K562 (cell line): Measurements from ENCODE around the gene KCNN3. TPM values are rescaled to one million over a fixed set of nuclear protein-coding genes. Genes with fewer than 3 reads are reported as not detected.

Source experiments
- ATAC-seq: fragments of 200-7000 bp; cut with Tn5 transposase; 3 replicates; pipeline ENCODE4 v1.9.1; 2020; ENCODE audit warnings: moderate library complexity
- BruUV-seq: library from RNA; stranded (reverse); fragments of 400-500 nt; replicated peaks from 2 replicates; lab custom pipeline; 2021; lab: Mats Ljungman, UMichigan
- CTCF ChIA-PET: fragments of 300-600 bp; formaldehyde crosslinking; extraction: SDS; loops from one replicate; lab custom pipeline; 2021; ENCODE audit warnings: low intra/inter-chr PET ratio; lab: Yijun Ruan, JAX
- POLR2A ChIA-PET: fragments of 300-600, 350-650 bp; sonication (Branson Sonifier 250); formaldehyde crosslinking; extraction: SDS; loops from one replicate; lab custom pipeline; 2021; ENCODE audit warnings: antibody characterized with exemption, inconsistent platforms; lab: Yijun Ruan, JAX
- DNase-seq, 4 experiments: peaks; one replicate each; pipeline versions ENCODE4 v3.0.0 to v3.0.0-alpha.2; 2011 to 2018; ENCODE audit warnings: low spot score in 3 of 4, mixed read lengths in 3 of 4; ENCODE audit errors: extremely low read depth in 1 of 4
- FAIRE-seq: peaks from 2 replicates; lab custom pipeline; 2011; peaks lifted over from hg19 to GRCh38; lab: Jason Lieb, UNC
- H2AFZ ChIP-seq: 2 replicates; pipeline ENCODE4 v1.6.0; 2011; ENCODE audit warnings: low read depth, low read length, control low read depth, inconsistent platforms
- H3K27ac ChIP-seq: fragments of 200-600 bp; 3 replicates; pipeline ENCODE4 v1.8.0; 2011; ENCODE audit warnings: low read depth, mild to moderate bottlenecking, control low read depth, inconsistent platforms, low read length, moderate library complexity, mixed read lengths; ENCODE audit errors: extremely low read depth
- H3K27me3 ChIP-seq, 2 experiments: fragments of 300-600 bp in 1 of 2; 2 replicates in 1 of 2; 3 replicates in 1 of 2; pipeline versions ENCODE4 v1.6.0 to v1.8.0; 2011; ENCODE audit warnings: inconsistent platforms in 2 of 2, low read length in 2 of 2, mild to moderate bottlenecking in 1 of 2, mixed read lengths in 1 of 2, moderate library complexity in 1 of 2; ENCODE audit not compliant: control insufficient read depth in 2 of 2, insufficient read depth in 2 of 2
- H3K36me3 ChIP-seq: fragments of 300-600 bp; 3 replicates; pipeline ENCODE4 v1.8.0; 2011; ENCODE audit warnings: mild to moderate bottlenecking, low read length, inconsistent platforms; ENCODE audit not compliant: control insufficient read depth, insufficient read depth
- H3K4me1 ChIP-seq, 2 experiments: fragments of 200-600 bp in 1 of 2; replicated peaks in 1 of 2; 2 replicates in 1 of 2; 3 replicates in 1 of 2; pipeline versions ENCODE4 v1.5.1 to v1.8.0; 2011; ENCODE audit warnings: inconsistent platforms in 2 of 2, low read length in 2 of 2, mild to moderate bottlenecking in 1 of 2, mixed read lengths in 1 of 2, moderate library complexity in 1 of 2; ENCODE audit not compliant: control insufficient read depth in 2 of 2, insufficient read depth in 2 of 2
- H3K4me2 ChIP-seq: 2 replicates; pipeline ENCODE4 v1.6.1; 2011; ENCODE audit warnings: low read length, control low read depth, inconsistent platforms, mixed read lengths; ENCODE audit not compliant: insufficient read depth
- H3K4me3 ChIP-seq: fragments of 200-600 bp; sonication (generic), shearing (Covaris generic); 2 replicates; pipeline ENCODE4 v1.5.1; 2016; ENCODE audit warnings: control low read depth, inconsistent platforms
- H3K79me2 ChIP-seq: fragments of 200-600 bp; 3 replicates; pipeline ENCODE4 v1.8.0; 2011; ENCODE audit warnings: low read length, inconsistent platforms; ENCODE audit not compliant: control insufficient read depth, insufficient read depth
- H3K9ac ChIP-seq, 2 experiments: 2 replicates each; pipeline versions ENCODE4 v1.6.0 to v1.6.1; 2011; ENCODE audit warnings: low read depth in 2 of 2, low read length in 2 of 2, control low read depth in 1 of 2, inconsistent platforms in 1 of 2, mild to moderate bottlenecking in 1 of 2, mixed read lengths in 1 of 2; ENCODE audit not compliant: insufficient read depth in 1 of 2
- H3K9me1 ChIP-seq: one replicate; pipeline ENCODE4 v1.6.0; 2011; ENCODE audit warnings: inconsistent platforms, mild to moderate bottlenecking, low read length, moderate library complexity; ENCODE audit not compliant: control insufficient read depth, insufficient read depth
- H3K9me3 ChIP-seq: replicated peaks from 2 replicates; pipeline ENCODE4 v1.5.1; 2011; ENCODE audit warnings: low read depth, low read length, inconsistent platforms; ENCODE audit not compliant: control insufficient read depth, insufficient read depth
- H4K20me1 ChIP-seq: replicated peaks from 2 replicates; pipeline ENCODE4 v1.6.1; 2011; ENCODE audit warnings: low read length, inconsistent platforms, mixed read lengths; ENCODE audit not compliant: control insufficient read depth, insufficient read depth
- ATF4 ChIP-seq: fragments of 450-650 bp; formaldehyde crosslinking; IDR thresholded peaks from 2 replicates; pipeline ENCODE4 v1.4.0; 2022; ENCODE audit warnings: mild to moderate bottlenecking, moderate library complexity
- HSF4 ChIP-seq: fragments of 250-450 bp; sonication (Bioruptor Pico); IDR thresholded peaks from 2 replicates; pipeline ENCODE4 v2.1.2; 2022; ENCODE audit warnings: mild to moderate bottlenecking, moderate library complexity, borderline replicate concordance
- MTA1 ChIP-seq: fragments of 450-650 bp; IDR thresholded peaks from 2 replicates; pipeline ENCODE4 v1.6.1; 2017; ENCODE audit warnings: borderline replicate concordance
- SAP30 ChIP-seq: fragments of 200-600 bp; sonication (generic); IDR thresholded peaks from 2 replicates; pipeline ENCODE4 v1.6.1; 2012; ENCODE audit warnings: borderline replicate concordance, low read depth, mild to moderate bottlenecking, moderate library complexity, low read length, control low read depth, inconsistent platforms; ENCODE audit not compliant: insufficient read depth, poor library complexity, severe bottlenecking
- TCF3 ChIP-seq: sonication (generic); formaldehyde crosslinking; IDR thresholded peaks from 2 replicates; pipeline ENCODE4 v1.4.0; 2020; ENCODE audit warnings: mild to moderate bottlenecking, missing genetic modification reagents
- ZBTB5 ChIP-seq: fragments of 450-650 bp; IDR thresholded peaks from 2 replicates; pipeline ENCODE4 v1.6.1; 2017; ENCODE audit warnings: antibody characterized with exemption
- ZNF512 ChIP-seq: IDR thresholded peaks from 2 replicates; pipeline ENCODE4 v1.6.1; 2016; ENCODE audit warnings: missing genetic modification characterization, missing compliant biosample characterization
- ZNF551 ChIP-seq: fragments of 250-450 bp; sonication (Bioruptor Pico); IDR thresholded peaks from 2 replicates; pipeline ENCODE4 v1.5.0; 2021; ENCODE audit warnings: mild to moderate bottlenecking, moderate library complexity
- ZNF639 ChIP-seq, 2 experiments: fragments of 200-800 bp in 1 of 2; sonication (Bioruptor generic) in 1 of 2; sonication (generic) in 1 of 2; formaldehyde crosslinking in 1 of 2; IDR thresholded peaks in 1 of 2; conservative IDR thresholded peaks in 1 of 2; 2 replicates each; pipeline versions ENCODE4 v1.5.0 to v1.6.1; 2016 to 2020; ENCODE audit warnings: missing compliant biosample characterization in 1 of 2, missing genetic modification characterization in 1 of 2, missing genetic modification reagents in 1 of 2
- WGBS: fragments of 100-300 bp; shearing (Covaris generic); methylation state at CpG from one replicate; pipeline ENCODE4 v1.1.6; 2016; ENCODE audit warnings: low coverage, mixed read lengths; ENCODE audit not compliant: insufficient coverage; ENCODE audit errors: missing lambda C conversion rate; 5-methylcytosine and 5-hydroxymethylcytosine counted together
- in situ Hi-C: fragments of 300-500 bp; cut with MboI; formaldehyde crosslinking; loops from 4 replicates; pipeline ENCODE4 v1.15.0; 2018; ENCODE audit warnings: inconsistent platforms, mixed read lengths
- intact Hi-C: fragments of 100-400 bp; cut with micrococcal nuclease; formaldehyde crosslinking; loops from 2 replicates; pipeline ENCODE4 v1.14.2; 2022
- polyA plus RNA-seq, 8 experiments: library from polyadenylated mRNA; depleted of rRNA in 4 of 8; stranded (reverse) in 5 of 8; unstranded in 3 of 8; fragments of >200 nt; fragmentation: Nextera tagmentation in 2 of 8; fragmentation: Illumina TruSeq in 1 of 8; extraction: Ambion mirVana in 2 of 8; extraction: Trizol in 1 of 8; gene quantifications; 2 replicates each; pipeline versions ENCODE4 v1.2.1 to v1.2.3, GENCODE V29; 2011 to 2014; ENCODE audit warnings: inconsistent platforms in 1 of 8, missing spikeins in 1 of 8
- total RNA-seq, 7 experiments: library from RNA; depleted of rRNA in 6 of 7; stranded (reverse); fragments of >200 nt in 6 of 7; fragmentation: Illumina TruSeq in 2 of 7; extraction: Trizol in 2 of 7; gene quantifications; 2 replicates each; pipeline versions ENCODE4 v1.2.1 to v1.2.3, GENCODE V29; 2011 to 2021; ENCODE audit warnings: low replicate concordance in 1 of 7

The KCNN3 gene
- total and polyA plus RNA-seq, 9 of the 15 experiments (the other 6 are each of a cell fraction or from before 2014, with no cell fraction given), result 0.02 to 0.03 TPM; not detected in 7

- TF ChIP-seq ZNF639 (CRISPR knock-in tag; conservative IDR thresholded peaks at IDR 0.05 in 1 of 2, IDR thresholded peaks at IDR 0.05 in 1 of 2) (no peak), TCF3 (no peak), ZNF551 (CRISPR knock-in tag) (no peak), MTA1 (no peak)
Observed at GRCh38 chr1:154756793-154757548, 113.1 kb downstream of the KCNN3 start (continued).

GRCh38 chr1:154755858-154756730 is 114.0 kb downstream of the KCNN3 start:
- ATAC-seq (no peak), DNase-seq (no peak), FAIRE-seq (no peak)
- Histone ChIP-seq H3K9me1 (no peaks in the 10 kb centered on the region), H3K9ac (no peak overlapping the region), H3K4me1 (peaks cover 0 to 8% of the 10 kb centered on the region in 2 experiments; a peak in 2 of 5 replicates), H3K27ac (no peak overlapping the region), H3K9me3 (no peaks in the 10 kb centered on the region), H3K4me2 (no peak overlapping the region), H4K20me1 (0 out of 2 replicates have a peak, but pooled peaks cover 4% of the 10 kb centered on the region), H3K79me2 (no peaks in the 10 kb centered on the region), H3K4me3 (no peak overlapping the region), H3K27me3 (peaks cover 22 to 60% of the 10 kb centered on the region in 2 experiments; a peak in 4 of 5 replicates), H3K36me3 (no peaks in the 10 kb centered on the region), H2AFZ (no peak overlapping the region)
- 6% methylated on average over 3 of the region's 6 CpGs for WGBS
- ChIA-PET CTCF (no interaction called here), POLR2A (interaction anchor here (0.5 to 0.9 kb wide), 3 partner anchors 12 to 114 kb away, joined by 3 to 4 read pairs (median 3); partner anchors contain the start of gene KCNN3)
- in situ Hi-C loops (no loop called here), intact Hi-C loops (loop anchor here (5.0 kb wide), 1 partner anchor 199 kb away; the partner anchor contains the start of gene UBE2Q1)
- no TSS peak for BruUV-seq
- TF ChIP-seq ZNF512 (peak; percentile 89), HSF4 (CRISPR knock-in tag) (no peak), SAP30 (no peak), ZBTB5 (no peak), ATF4 (CRISPR knock-in tag) (no peak)
